HG02588 (cell line): ENCODE data around the gene SRGAP2C.
"Not testable (repeated sequence)": the region's sequence is repeated elsewhere in the genome, so short reads cannot be mapped to it uniquely, and the experiment has no call there.

ENCODE experiments used
- ATAC-seq: cut with Tn5 transposase; IDR thresholded peaks from one replicate; pipeline ENCODE4 v1.9.1; 2021; ENCODE audit warnings: mild to moderate bottlenecking, moderate library complexity; ENCODE audit not compliant: unreplicated experiment

The SRGAP2C gene

DNA sequence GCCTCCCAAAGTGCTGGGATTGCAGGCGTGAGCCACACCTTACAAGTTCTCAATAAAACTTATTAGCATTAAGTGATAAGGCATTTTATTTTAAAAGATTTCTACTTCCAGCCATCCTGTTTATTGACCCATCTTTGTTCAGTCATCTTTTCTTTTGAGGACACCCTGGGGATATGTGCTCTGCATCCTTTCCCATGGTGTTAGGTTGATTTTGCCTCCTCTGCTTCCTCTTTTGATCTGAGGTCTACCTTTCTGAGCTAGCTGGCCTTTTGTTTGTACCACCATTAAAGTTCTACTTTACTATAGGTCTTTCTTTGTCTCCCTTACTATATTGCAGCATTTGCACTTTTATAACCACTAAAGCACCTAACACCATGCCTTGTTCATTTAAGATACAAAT lies 136.9 kb downstream of the SRGAP2C start:
- ATAC-seq = not testable (repeated sequence)

- not testable (repeated sequence) for ATAC-seq
Observed at GRCh38 chr1:121324726-121325125, 140.0 kb downstream of the SRGAP2C start.

GRCh38 chr1:121332141-121332540 lies 147.4 kb downstream of the SRGAP2C start:
- not testable (repeated sequence) for ATAC-seq

DNA sequence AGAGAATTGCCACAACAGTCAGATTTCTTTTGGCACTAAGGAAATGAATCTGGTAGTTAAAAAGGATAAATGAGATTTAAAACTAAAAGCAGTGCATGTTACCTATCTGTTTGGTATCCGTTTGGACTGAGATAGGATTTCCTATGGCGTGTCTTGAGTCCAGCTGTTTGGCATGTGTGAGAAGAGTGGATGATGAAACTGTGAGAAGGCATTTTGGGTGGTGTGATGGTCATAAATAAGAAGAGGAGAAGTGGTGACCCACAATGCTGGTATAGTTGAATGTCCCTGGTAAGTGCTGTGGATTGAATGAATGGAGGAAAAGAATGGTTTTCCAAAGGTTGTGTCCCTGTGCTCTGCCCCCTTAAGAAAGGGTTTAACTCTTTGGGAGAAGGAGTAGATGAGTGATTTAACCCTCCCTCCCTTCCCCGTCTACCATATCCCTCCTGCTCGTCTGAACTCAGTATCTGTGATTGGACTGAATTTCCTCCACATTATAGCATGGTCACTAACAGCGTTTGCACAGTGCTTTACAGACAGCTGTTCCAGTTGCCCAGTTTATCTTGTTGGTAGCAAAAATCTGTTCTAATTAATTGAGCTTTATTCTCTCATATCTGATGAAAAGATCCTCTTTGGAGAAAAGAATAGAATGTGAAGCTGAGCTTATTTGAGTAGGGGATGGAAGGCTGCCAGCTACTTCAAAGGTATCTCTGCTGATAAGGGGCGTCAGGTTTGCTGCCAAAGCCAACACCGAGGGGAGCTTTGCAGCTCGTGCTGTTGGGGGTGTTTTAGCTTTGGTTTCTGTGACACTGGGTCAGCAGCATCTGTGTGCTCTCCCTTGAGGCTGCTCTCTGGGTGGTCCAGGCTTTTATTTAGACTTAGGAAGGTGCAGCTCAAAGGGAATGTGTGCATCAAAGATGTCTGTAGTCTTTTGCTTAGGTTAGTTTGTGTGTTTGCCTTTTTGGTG lies 148.1 kb downstream of the SRGAP2C start:
- not testable (repeated sequence) for ATAC-seq

- peak; percentile 77 for ATAC-seq
Observed at GRCh38 chr1:121337958-121338357, 153.2 kb downstream of the SRGAP2C start.

GRCh38 chr1:121339611-121340010 lies 154.8 kb downstream of the SRGAP2C start:
- ATAC-seq = peak; percentile 69

- not testable (repeated sequence) for ATAC-seq
Observed at GRCh38 chr1:121343311-121343906, 158.6 kb downstream of the SRGAP2C start.

DNA sequence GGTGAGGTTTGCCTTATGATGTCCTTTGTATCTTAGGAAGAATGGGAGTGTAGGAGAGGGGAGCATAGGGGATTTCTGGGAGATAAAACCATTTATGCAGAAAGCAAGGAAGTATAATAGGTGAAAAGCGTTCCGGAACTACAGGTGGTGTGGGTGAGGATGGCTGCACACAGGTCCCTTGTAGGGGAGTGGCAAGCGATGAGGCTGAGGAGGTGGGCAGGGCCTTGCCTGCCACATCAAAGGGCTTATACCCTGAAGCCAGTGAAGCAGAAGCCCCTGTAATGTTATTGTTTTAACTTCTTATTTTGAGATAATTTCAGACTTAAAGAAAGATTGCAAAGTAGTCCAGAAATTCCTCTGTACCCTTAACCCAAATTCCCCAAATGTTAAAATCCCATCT lies 159.6 kb downstream of the SRGAP2C start:
- ATAC-seq = not testable (repeated sequence)

DNA sequence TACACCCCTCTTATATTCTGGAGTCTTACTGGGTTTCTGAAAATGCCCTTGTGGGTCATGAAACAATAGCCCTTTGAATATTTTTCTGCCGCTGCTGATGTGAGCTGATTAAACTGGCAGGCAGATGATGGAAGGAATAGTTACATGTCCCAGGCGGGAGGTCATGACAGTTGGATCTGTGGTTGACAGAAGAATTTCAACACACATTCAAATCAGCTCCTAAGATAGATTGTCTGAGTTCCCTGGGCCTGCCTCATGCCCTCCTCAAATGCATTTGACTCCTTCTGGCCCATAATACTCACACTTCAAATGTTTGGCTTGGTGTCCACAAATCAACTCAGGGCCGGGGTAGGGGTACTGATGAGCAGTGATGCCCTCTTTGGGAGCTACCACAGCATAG lies 161.9 kb downstream of the SRGAP2C start:
- ATAC-seq = not testable (repeated sequence)

DNA sequence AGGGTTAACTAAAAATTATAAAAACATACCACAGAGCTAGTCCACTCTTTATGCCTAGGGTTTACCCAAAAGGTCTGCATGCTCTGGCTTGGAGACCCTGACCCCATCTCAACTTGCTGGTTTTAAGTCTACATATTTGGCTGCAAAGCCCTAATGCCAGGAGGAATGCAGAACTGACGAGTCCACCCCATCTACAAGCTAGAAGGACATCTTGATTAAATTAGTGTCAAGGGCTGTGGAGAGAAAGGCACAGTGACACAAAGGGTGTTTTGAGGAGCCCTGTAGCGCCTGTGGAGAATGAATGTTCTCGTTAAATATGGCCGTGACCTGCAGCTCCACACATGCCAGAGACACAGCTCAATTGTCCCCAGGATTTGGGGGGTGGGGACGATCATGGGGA lies 162.7 kb downstream of the SRGAP2C start:
- not testable (repeated sequence) for ATAC-seq

DNA sequence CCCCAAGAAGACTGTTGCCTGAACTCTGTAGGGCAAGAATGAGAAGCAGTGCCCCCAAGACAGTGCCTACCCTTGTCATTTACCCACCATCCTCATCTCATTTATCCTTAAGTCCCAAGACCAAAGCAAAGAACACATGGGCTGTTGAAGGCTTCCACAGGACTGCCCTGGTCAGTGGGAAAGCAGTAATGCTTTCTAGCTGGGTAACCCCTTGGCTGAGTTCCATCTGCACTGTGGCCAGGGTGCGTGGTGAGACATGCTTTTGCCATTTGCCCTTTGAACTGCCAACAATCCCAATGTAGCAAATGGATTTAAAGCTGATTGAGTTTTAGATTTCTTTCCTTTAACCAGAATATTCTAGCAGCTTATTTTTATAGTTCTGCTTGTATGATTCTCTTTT lies 163.3 kb downstream of the SRGAP2C start:
- not testable (repeated sequence) for ATAC-seq

DNA sequence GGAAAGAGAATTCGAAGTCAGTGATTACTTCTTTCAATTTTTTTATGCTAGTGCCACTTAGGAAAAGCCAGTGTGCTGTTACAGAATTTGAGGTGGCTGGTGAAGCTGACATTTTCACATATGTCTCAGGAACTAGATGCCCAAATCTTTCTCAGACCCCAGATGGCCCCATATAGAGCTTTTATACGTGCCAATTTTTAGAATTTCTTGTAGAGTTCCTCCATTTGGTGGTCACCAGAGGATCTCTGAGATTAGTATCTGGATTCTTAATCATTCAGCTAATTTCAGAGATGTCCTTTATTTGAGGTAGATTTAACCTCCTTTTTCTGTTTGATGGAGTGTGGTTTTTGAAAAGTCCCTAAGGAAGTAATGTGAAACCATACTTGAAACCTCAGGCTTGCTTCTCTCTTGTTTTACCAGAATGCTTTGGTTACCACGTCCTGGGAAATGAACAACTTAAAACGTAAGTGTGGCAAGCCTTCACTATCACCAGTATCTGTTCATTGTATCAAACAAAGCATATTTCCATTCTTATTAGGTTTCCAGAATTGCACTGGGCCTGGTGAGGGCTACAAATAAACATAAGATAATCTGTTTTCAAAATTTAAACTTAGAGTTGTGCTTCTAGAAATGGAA lies 164.7 kb downstream of the SRGAP2C start:
- ATAC-seq = not testable (repeated sequence)

GRCh38 chr1:121355711-121356420 lies 171.1 kb downstream of the SRGAP2C start:
- not testable (repeated sequence) for ATAC-seq

DNA sequence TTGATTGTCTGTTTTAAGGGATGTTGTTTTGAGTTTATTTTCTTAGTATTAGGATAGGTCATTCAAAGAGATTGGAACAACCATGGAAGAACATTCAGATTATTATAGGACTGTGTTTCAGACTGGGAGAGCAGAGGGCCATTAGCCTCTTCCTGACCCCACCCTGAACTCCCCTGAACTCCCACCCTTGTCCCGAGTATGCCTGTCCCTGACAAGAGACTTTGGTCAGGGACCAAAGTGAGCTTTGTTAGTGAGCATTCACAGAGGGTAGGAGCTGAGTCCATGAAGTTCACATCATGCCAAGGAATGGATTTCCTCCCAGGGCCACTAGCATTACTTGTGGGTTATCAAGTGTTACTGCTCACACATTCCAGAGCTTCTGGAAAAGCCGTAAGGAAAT lies 172.0 kb downstream of the SRGAP2C start:
- not testable (repeated sequence) for ATAC-seq

GRCh38 chr1:121360531-121360930 lies 175.8 kb downstream of the SRGAP2C start:
- ATAC-seq = not testable (repeated sequence)

GRCh38 chr1:121361451-121362233 lies 176.9 kb downstream of the SRGAP2C start:
- not testable (repeated sequence) for ATAC-seq

- ATAC-seq = not testable (repeated sequence)
Observed at GRCh38 chr1:121362234-121362883, 177.6 kb downstream of the SRGAP2C start.

- not testable (repeated sequence) for ATAC-seq
Observed at GRCh38 chr1:121365316-121365715, 180.5 kb downstream of the SRGAP2C start.

- not testable (repeated sequence) for ATAC-seq
Observed at GRCh38 chr1:121365723-121366122, 180.9 kb downstream of the SRGAP2C start.
